ENCODE data around the gene CDK3.
"Not testable (repeated sequence)": the region's sequence is repeated elsewhere in the genome, so short reads cannot be mapped to it uniquely, and the experiment has no call there.

The CDK3 gene

GRCh38 chr17:76027159-76027839, 26.6 kb downstream of the CDK3 start, which contains the start of gene EVPL:
EVPL (minus strand) TSS chr17:76027306; CDS start chr17:76027198, 108 bp downstream.
- Histone ChIP-seq H3K9me3 (ENCODE audit: control insufficient read depth, low read length) (no peaks in the 10 kb centered on the region), H3K4me3 (ENCODE audit: extremely low read depth, insufficient read depth, low read length, poor library complexity, severe bottlenecking) (no peak within 1 kb of the TSS), H3K27ac (ENCODE audit: low read depth, low read length, severe bottlenecking) (no peak within 1 kb of the TSS), H3K4me1 (ENCODE audit: control insufficient read depth, insufficient read depth, low read length, poor library complexity, severe bottlenecking) (no peaks in the 10 kb centered on the region), H3K36me3 (ENCODE audit: control insufficient read depth, insufficient read depth, low read length) (no peaks in the 10 kb centered on the region)
- 86 to 93% methylated on average over 16 to 20 of the region's 24 CpGs for WGBS, 2 experiments (ENCODE audit: insufficient coverage in 2 of 2)

GRCh38 chr17:76032073-76032779, 31.6 kb downstream of the CDK3 start:
- Histone ChIP-seq H3K36me3 (ENCODE audit: control insufficient read depth, insufficient read depth, low read length) (no peaks in the 10 kb centered on the region), H3K4me3 (ENCODE audit: extremely low read depth, insufficient read depth, low read length, poor library complexity, severe bottlenecking) (no peak overlapping the region), H3K9me3 (ENCODE audit: control insufficient read depth, low read length) (peaks cover 5% of the 10 kb centered on the region), H3K27ac (ENCODE audit: low read depth, low read length, severe bottlenecking) (no peak overlapping the region), H3K4me1 (ENCODE audit: control insufficient read depth, insufficient read depth, low read length, poor library complexity, severe bottlenecking) (no peaks in the 10 kb centered on the region)
- WGBS, 2 experiments (ENCODE audit: insufficient coverage in 2 of 2), result 95 to 96% methylated on average over 15 to 17 of the region's 20 CpGs

GRCh38 chr17:76032780-76033108, 32.1 kb downstream of the CDK3 start:
- Histone ChIP-seq H3K9me3 (ENCODE audit: control insufficient read depth, low read length) (peaks cover 5% of the 10 kb centered on the region), H3K36me3 (ENCODE audit: control insufficient read depth, insufficient read depth, low read length) (peaks cover 4% of the 10 kb centered on the region), H3K4me1 (ENCODE audit: control insufficient read depth, insufficient read depth, low read length, poor library complexity, severe bottlenecking) (no peaks in the 10 kb centered on the region), H3K4me3 (ENCODE audit: extremely low read depth, insufficient read depth, low read length, poor library complexity, severe bottlenecking) (no peak overlapping the region), H3K27ac (ENCODE audit: low read depth, low read length, severe bottlenecking) (no peak overlapping the region)
- WGBS, 2 experiments (ENCODE audit: insufficient coverage in 2 of 2), result 98 to 100% methylated on average over 1 to 4 of the region's 5 CpGs

GRCh38 chr17:76033139-76033538, 32.5 kb downstream of the CDK3 start:
- no peak overlapping the region for H3K4me3 ChIP-seq (ENCODE audit: extremely low read depth, insufficient read depth, low read length, poor library complexity, severe bottlenecking)
- WGBS, 2 experiments (ENCODE audit: insufficient coverage in 2 of 2), result 95 to 96% methylated on average over 6 of the region's 6 CpGs
- peaks cover 5% of the 10 kb centered on the region for H3K9me3 ChIP-seq (ENCODE audit: control insufficient read depth, low read length)
- H3K36me3 ChIP-seq (ENCODE audit: control insufficient read depth, insufficient read depth, low read length), result peaks cover 6% of the 10 kb centered on the region
- no peaks in the 10 kb centered on the region for H3K4me1 ChIP-seq (ENCODE audit: control insufficient read depth, insufficient read depth, low read length, poor library complexity, severe bottlenecking)
- no peak overlapping the region for H3K27ac ChIP-seq (ENCODE audit: low read depth, low read length, severe bottlenecking)

- 90 to 92% methylated on average over 9 to 12 of the region's 13 CpGs for WGBS, 2 experiments (ENCODE audit: insufficient coverage in 2 of 2)
- H3K27ac ChIP-seq (ENCODE audit: low read depth, low read length, severe bottlenecking), result no peak overlapping the region
- peaks cover 5% of the 10 kb centered on the region for H3K9me3 ChIP-seq (ENCODE audit: control insufficient read depth, low read length)
- peaks cover 18% of the 10 kb centered on the region for H3K36me3 ChIP-seq (ENCODE audit: control insufficient read depth, insufficient read depth, low read length)
- no peak overlapping the region for H3K4me3 ChIP-seq (ENCODE audit: extremely low read depth, insufficient read depth, low read length, poor library complexity, severe bottlenecking)
- H3K4me1 ChIP-seq (ENCODE audit: control insufficient read depth, insufficient read depth, low read length, poor library complexity, severe bottlenecking), result no peaks in the 10 kb centered on the region
These were observed 34.0 kb downstream of the CDK3 start for GRCh38 chr17:76034428-76035350.

- peaks cover 38% of the 10 kb centered on the region for H3K36me3 ChIP-seq (ENCODE audit: control insufficient read depth, insufficient read depth, low read length)
- H3K4me3 ChIP-seq (ENCODE audit: extremely low read depth, insufficient read depth, low read length, poor library complexity, severe bottlenecking), result no peak overlapping the region
- H3K27ac ChIP-seq (ENCODE audit: low read depth, low read length, severe bottlenecking), result no peak overlapping the region
- WGBS, 2 experiments (ENCODE audit: insufficient coverage in 2 of 2), result 73 to 76% methylated on average over 17 of the region's 22 CpGs
- H3K4me1 ChIP-seq (ENCODE audit: control insufficient read depth, insufficient read depth, low read length, poor library complexity, severe bottlenecking), result no peaks in the 10 kb centered on the region
- peaks cover 5% of the 10 kb centered on the region for H3K9me3 ChIP-seq (ENCODE audit: control insufficient read depth, low read length)
These were observed 36.0 kb downstream of the CDK3 start for GRCh38 chr17:76036497-76037261.

GRCh38 chr17:76038050-76038449, 37.4 kb downstream of the CDK3 start:
- H3K36me3 ChIP-seq (ENCODE audit: control insufficient read depth, insufficient read depth, low read length), result peaks cover 51% of the 10 kb centered on the region
- H3K4me3 ChIP-seq (ENCODE audit: extremely low read depth, insufficient read depth, low read length, poor library complexity, severe bottlenecking), result no peak overlapping the region
- peaks cover 1% of the 10 kb centered on the region for H3K9me3 ChIP-seq (ENCODE audit: control insufficient read depth, low read length)
- WGBS, 2 experiments (ENCODE audit: insufficient coverage in 2 of 2), result 93 to 94% methylated on average over 3 of the region's 3 CpGs
- H3K4me1 ChIP-seq (ENCODE audit: control insufficient read depth, insufficient read depth, low read length, poor library complexity, severe bottlenecking), result no peaks in the 10 kb centered on the region
- H3K27ac ChIP-seq (ENCODE audit: low read depth, low read length, severe bottlenecking), result no peak overlapping the region

- H3K4me1 ChIP-seq (ENCODE audit: control insufficient read depth, insufficient read depth, low read length, poor library complexity, severe bottlenecking), result no peaks in the 10 kb centered on the region
- no peak overlapping the region for H3K27ac ChIP-seq (ENCODE audit: low read depth, low read length, severe bottlenecking)
- no peaks in the 10 kb centered on the region for H3K9me3 ChIP-seq (ENCODE audit: control insufficient read depth, low read length)
- H3K4me3 ChIP-seq (ENCODE audit: extremely low read depth, insufficient read depth, low read length, poor library complexity, severe bottlenecking), result no peak overlapping the region
- 83 to 94% methylated on average over 6 of the region's 6 CpGs for WGBS, 2 experiments (ENCODE audit: insufficient coverage in 2 of 2)
- H3K36me3 ChIP-seq (ENCODE audit: control insufficient read depth, insufficient read depth, low read length), result peaks cover 62% of the 10 kb centered on the region
These were observed 38.5 kb downstream of the CDK3 start for GRCh38 chr17:76039121-76039520.

- WGBS, 2 experiments (ENCODE audit: insufficient coverage in 2 of 2), result 57 to 65% methylated on average over 2 to 3 of the region's 6 CpGs
- no peaks in the 10 kb centered on the region for H3K4me1 ChIP-seq (ENCODE audit: control insufficient read depth, insufficient read depth, low read length, poor library complexity, severe bottlenecking)
- peaks cover 74% of the 10 kb centered on the region for H3K36me3 ChIP-seq (ENCODE audit: control insufficient read depth, insufficient read depth, low read length)
- H3K9me3 ChIP-seq (ENCODE audit: control insufficient read depth, low read length), result no peaks in the 10 kb centered on the region
- H3K4me3 ChIP-seq (ENCODE audit: extremely low read depth, insufficient read depth, low read length, poor library complexity, severe bottlenecking), result no peak overlapping the region
- peak overlapping the region; percentile 23 for H3K27ac ChIP-seq (ENCODE audit: low read depth, low read length, severe bottlenecking)
These were observed 39.7 kb downstream of the CDK3 start for GRCh38 chr17:76040376-76040775.

GRCh38 chr17:76042868-76043267, 42.2 kb downstream of the CDK3 start:
- H3K4me3 ChIP-seq (ENCODE audit: extremely low read depth, insufficient read depth, low read length, poor library complexity, severe bottlenecking); H3K9me3 ChIP-seq (ENCODE audit: control insufficient read depth, low read length); H3K27ac ChIP-seq (ENCODE audit: low read depth, low read length, severe bottlenecking); H3K4me1 ChIP-seq (ENCODE audit: control insufficient read depth, insufficient read depth, low read length, poor library complexity, severe bottlenecking): not testable (repeated sequence)
- WGBS, 2 experiments (ENCODE audit: insufficient coverage in 2 of 2), result 89 to 100% methylated on average over 2 to 3 of the region's 3 CpGs
- H3K36me3 ChIP-seq (ENCODE audit: control insufficient read depth, insufficient read depth, low read length), result peaks cover 93% of the 10 kb centered on the region
